Skin epidermis (tissue), 12 donors: ENCODE data around the gene DGCR6.
"Not testable (repeated sequence)": the region's sequence is repeated elsewhere in the genome, so short reads cannot be mapped to it uniquely, and the experiment has no call there.

Source experiments
- H3K27ac ChIP-seq, 21 experiments: fragments of 200-600 bp; sonication (generic) in 11 of 21; one replicate each; pipeline ENCODE4 v1.5.0; 2020; ENCODE audit warnings: mild to moderate bottlenecking in 3 of 21, inconsistent platforms in 2 of 21, moderate library complexity in 2 of 21
- H3K4me3 ChIP-seq, 7 experiments: fragments of 200-600 bp; sonication (generic) in 2 of 7; one replicate each; pipeline ENCODE4 v1.5.0; 2020; ENCODE audit warnings: inconsistent platforms in 2 of 7, mild to moderate bottlenecking in 2 of 7, moderate library complexity in 1 of 7

The DGCR6 gene

DNA sequence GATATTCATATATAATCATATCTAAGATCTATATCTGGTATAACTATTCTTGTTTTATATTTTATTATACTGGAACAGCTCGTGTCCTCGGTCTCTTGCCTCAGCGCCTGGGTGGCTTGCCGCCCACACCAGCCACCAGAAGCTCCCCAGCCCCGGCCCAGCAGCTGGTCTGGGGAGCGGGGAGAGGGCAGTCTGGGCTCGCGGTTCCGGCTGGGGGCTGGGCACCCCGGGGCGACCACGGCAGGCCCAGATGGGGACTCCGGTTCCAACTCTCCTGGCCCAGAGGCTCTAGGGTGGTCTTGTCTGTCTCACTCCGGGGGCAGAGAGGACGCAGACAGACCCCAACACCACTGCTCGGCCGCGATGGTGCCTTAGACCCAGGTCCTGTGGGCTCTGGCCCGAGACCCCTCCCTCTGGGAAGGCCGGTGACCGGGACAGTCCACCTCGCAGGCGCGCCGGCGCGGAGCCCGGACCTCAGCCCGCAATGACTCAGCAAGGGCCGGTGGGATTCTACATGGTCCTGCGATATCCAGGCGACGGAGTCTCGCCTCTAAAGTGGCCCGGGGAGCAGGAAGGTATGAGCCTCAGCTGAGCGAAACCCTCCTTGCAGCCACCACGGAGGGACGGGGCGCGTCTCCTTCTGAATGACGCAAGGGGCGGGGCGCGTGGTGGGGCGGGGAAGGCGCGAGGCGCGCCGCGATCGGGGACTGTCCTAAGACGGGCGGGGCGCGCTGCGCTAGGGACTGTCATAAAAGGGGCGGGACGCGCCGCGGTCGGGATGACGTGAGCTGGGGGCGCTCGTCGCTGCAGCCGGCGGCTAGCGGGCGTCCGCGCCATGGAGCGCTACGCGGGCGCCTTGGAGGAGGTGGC lies at the start of gene DGCR6:
Gene DGCR6, plus strand, starts transcription at position 781 of the 870 bp plus-strand sequence. Its CDS starts 55 bp downstream, at position 836.
- Histone ChIP-seq H3K27ac (no peak within 1 kb of the TSS), H3K4me3 (no peak within 1 kb of the TSS)

DNA sequence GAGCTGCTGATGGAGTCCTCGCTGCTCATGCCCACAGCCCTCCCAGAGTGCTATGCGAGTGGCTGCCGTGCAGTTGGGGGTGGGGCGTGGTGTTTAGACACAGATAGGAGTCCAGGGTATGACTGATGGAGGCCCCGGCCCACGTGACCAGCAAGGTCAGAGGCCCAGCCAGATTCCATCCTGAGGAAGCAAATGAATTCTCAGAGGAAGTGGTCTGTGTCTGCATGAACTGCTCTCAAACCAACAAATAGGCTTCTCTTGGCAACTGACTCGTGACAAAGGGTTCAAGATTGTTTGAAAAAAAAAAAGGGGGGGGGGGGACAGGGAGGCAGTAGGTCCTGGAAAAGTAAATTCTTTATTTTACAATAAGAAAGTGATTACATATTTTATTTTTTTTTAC lies 46.8 kb upstream of the DGCR6 start:
- not testable (repeated sequence) for H3K27ac ChIP-seq, H3K4me3 ChIP-seq

DNA sequence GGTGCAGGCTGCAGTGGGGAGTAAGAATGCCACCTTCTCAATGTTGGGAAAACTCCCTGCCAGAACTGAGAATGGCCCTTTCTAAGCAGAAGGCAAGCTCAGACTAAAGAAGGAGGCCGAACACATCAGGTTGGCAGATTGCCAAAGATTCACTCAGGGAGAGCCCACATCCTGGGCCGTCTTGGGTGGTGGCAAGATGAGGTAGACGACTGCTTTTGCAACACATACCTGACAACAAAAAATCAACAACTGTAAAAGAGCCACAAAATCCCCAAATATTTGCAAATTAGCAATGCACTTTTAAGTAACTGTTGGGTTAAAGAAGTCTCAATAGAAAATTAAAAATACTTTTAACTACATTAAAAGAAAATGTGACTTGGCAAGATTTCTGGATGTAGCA lies 24.9 kb upstream of the DGCR6 start:
- H3K27ac ChIP-seq, H3K4me3 ChIP-seq: not testable (repeated sequence)

DNA sequence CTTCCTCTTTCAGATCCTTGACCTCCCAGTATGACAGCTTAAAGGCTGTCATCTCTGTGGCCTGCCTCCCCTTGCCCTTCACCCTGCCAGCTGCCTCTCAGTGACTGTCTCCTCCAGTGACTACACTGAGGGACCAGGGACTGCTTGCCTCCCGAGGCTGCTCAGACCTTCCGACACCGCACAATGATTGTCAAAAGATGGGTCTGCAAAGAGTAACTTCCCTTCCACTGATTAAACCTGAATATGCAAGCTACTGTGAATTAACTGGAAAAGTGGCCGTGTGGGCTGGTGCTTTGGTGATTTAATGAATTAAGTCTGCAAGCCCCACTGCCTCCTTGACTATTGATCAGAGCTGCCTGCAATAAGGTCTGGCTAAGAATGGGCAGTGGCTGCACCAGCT lies 21.7 kb upstream of the DGCR6 start:
- not testable (repeated sequence) for H3K4me3 ChIP-seq

DNA sequence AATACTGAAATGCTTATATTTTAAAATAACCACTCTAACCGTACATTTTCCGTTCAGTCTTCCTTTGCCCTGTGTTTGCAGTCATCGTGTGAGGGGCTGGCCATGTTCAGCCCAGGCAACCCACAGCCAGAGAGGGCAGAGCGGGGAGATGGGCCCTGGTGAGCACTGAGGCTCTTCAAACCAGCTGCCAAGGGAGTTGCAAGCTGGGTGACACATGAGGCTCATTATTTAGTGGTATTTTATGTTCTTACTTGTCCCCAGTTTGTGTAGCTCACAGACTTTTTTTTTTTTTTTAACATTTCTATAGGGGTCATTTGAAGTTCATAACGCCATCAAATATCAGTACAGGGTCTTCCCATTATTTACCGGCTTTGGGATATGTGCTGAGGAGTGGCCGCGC lies 18.0 kb upstream of the DGCR6 start:
- no peak overlapping the region for H3K27ac ChIP-seq
- H3K4me3 ChIP-seq, result no peak overlapping the region

More for the DNA sequence above, 21.7 kb upstream of the DGCR6 start:
- H3K27ac ChIP-seq, result not testable (repeated sequence)

DNA sequence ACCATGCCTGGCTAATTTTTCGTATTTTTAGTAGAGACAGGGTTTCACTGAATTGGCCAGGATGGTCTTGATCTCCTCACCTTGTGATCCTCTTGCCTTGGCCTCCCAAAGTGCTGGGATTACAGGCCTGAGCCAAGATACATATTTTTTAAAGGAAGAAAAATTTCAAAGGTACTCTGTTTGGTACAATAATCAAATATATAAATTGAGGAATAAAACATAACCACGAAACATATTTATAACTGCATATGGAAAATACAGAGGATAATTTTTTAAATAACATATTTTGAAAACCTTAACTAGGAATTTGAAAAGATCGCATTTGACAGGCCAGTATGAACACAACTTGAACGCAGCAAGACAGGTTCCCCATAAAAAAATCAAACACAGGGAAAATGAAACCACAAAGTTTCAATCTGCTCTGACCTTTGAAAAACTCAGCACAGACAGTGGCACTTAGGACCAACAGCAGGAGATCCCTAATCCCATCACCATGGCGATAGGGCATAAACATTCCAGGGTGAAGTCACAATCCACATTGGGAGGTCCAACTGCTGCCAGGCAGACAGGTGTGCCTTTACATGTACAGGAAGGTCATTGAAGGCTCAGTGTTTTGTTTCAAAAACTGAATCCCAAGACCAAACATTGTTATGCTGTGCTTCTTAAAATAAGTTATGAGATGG lies 15.5 kb upstream of the DGCR6 start:
- not testable (repeated sequence) for H3K27ac ChIP-seq, H3K4me3 ChIP-seq

DNA sequence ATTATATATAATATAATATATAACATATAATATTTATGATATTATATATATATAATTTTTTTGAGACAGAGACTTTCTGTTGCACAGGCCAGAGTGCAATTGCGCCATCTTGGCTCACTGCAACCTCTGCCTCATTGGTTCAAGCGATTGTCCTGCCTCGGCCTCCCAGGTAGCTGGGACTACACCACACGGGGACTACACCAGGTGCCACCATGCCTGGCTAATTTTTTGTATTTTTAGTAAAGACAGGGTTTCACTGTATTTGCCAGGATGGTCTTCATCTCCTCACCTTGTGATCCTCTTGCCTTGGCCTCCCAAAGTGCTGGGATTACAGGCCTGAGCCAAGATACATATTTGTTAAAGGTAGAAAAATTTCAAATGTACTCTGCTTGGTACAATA lies 12.3 kb upstream of the DGCR6 start:
- not testable (repeated sequence) for H3K27ac ChIP-seq, H3K4me3 ChIP-seq

DNA sequence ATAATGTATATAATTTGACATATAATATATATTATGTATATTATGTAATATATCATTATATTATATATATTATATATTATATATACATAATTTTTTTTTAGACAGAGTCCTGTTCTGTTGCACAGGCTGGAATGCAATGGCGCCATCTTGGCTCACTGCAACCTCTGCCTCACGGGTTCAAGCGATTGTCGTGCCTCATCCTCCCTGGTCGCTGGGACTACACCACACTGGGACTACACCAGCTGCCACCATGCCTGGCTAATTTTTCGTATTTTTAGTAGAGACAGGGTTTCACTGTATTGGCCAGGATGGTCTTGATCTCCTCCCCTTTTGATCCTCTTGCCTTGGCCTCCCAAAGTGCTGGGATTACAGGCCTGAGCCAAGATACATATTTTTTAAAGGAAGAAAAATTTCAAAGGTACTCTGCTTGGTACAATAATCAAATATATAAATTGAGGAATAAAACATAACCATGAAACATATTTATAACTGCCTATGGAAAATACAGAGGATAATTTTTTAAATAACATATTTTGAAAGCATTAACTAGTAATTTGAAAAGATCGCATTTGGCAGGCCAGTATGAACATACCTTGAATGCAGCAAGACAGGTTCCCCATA lies 10.0 kb upstream of the DGCR6 start:
- H3K4me3 ChIP-seq, H3K27ac ChIP-seq: not testable (repeated sequence)

DNA sequence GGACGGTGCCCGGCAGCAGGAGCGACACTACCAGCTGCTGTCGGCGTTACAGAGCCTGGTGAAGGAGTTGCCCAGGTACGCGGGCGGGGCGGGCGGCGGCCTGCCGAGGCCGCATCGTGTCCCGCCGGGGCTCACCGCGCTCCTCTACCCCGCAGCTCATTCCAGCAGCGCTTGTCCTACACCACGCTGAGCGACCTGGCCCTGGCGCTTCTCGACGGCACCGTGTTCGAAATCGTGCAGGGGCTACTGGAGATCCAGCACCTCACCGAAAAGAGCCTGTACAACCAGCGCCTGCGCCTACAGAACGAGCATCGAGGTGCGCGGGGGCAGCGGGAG lies 258 bp downstream of the DGCR6 start:
- not testable (repeated sequence) for H3K4me3 ChIP-seq, H3K27ac ChIP-seq

DNA sequence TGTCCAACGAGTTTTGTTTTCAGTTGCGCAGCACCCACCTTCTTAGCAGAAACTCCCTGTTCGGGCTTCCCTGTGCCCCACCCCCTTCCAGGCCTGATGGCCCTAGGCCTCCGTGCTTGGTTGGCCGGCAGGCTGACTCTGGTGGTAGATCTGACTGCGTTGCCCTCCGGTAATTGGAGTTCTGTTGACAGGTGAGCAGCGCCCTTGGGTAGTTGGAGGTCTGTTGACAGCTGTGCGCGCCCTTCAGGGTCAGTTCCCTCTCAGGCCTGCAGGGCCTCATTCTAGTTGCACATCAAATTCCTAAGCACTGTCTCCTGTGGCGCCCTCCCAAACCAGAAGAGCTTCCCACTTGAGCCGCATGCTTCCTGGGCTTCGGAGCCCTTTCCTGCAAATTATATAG lies 776 bp downstream of the DGCR6 start:
- Histone ChIP-seq H3K4me3 (no peak overlapping the region), H3K27ac (no peak overlapping the region)

DNA sequence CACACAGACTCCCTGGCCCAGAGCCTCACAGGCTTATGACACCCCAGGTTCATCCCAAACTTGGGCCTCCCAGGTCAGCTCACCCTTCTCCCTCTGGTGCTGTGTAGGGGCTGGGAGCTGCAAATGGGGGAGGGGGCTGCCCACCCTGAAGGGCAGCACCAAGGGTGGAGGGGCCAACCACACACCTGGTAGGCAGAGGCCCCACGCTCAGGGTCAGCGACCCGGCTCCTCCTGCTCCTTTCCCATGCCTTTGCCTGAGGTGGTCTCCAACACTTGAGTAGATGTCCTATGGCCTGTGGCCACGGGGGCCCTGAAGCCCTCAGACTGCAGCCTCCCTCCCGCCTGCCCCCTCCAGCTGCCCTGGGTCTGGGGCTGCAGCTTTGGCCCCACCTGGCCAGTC lies 3.4 kb downstream of the DGCR6 start:
- Histone ChIP-seq H3K27ac (no peak overlapping the region), H3K4me3 (no peak overlapping the region)

DNA sequence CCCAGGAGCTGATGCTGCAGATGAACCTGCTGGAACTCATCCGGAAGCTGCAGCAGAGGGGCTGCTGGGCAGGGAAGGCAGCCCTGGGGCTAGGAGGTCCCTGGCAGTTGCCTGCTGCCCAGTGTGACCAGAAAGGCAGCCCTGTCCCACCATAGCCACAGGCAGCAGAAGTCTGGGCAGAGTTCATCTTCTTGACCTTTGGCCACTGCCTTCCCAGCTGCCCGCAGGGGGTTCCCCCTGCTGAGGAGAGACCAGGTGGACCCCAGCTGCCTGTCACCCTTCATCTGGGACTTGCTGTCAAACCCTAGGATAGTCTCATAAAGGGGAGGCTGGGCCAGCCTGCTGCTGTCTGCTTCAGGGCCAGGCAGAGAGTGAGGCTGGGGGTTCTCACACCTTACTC lies 5.4 kb downstream of the DGCR6 start:
- not testable (repeated sequence) for H3K27ac ChIP-seq, H3K4me3 ChIP-seq

DNA sequence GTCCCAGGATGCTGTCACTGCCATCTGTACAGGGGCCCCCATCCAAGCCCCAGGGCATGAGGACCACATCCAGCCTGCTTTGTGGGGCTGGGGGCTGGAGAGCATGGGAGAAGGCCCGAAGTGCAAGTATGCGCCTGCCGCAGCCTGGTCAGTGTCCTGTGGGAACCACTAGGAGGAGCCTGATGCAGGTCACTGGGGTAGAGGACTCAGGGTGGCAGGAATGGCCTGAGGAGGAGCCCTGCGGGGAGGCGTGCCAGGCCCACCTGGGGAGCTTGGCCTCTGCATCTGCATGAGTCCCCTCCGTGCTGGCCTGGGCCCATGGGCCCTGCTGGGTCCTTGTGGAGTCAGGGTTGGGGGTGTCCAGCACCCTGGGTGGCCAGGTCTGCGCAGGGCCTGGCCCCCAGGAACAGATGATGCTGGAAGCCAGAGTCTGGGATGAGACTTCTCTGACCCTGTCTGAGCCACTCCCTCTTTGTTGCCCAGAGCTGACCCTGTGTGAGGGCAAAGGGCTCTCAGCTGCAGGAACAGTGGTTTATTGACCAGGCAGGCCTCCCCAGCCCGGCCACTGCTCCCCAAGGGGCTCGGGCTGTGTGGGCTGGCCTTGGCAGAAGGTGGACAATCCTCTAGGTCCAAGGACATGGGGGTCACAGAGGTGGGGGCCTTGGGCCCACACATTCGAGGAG lies 6.3 kb downstream of the DGCR6 start:
- not testable (repeated sequence) for H3K27ac ChIP-seq, H3K4me3 ChIP-seq

DNA sequence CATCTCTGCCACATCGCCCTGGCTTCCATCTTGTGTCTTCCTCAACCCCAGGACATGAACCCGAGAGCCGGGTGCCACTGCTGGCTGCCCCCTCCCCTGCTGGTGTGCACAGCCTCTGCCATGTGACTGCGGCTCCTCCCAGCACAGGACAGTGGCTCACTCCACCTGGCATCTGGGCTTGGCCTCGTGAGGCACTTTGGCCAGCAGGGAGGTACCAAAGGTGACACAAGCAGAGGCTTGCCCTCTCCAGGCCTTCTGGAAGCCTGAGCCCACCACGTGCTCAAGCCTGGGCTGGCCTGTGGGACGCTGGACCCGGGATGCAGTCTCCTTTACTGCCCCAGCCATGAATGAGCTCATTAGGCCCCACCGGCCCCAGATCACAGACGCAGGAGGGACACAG lies 8.4 kb downstream of the DGCR6 start:
- H3K27ac ChIP-seq, H3K4me3 ChIP-seq: not testable (repeated sequence)

DNA sequence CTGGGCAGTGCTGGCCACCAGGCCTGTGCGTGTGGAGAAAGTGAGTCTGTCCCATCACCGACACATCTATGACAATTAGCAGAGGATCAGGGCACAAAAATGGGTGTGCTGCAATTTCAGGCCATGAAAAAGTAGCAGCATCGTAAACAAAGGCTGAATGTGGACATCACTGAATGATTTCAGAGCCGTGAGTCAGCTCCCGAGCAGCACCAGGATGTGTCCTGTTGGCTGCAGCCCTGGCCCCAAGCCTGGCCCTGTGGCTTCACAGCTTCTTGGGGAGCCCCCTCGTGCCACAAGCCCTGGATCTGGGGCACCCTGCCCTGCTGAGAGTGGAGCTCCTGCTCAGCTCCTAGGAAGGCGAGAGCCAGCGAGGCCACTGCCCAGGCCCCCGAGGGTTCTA lies 9.4 kb downstream of the DGCR6 start:
- not testable (repeated sequence) for H3K27ac ChIP-seq

DNA sequence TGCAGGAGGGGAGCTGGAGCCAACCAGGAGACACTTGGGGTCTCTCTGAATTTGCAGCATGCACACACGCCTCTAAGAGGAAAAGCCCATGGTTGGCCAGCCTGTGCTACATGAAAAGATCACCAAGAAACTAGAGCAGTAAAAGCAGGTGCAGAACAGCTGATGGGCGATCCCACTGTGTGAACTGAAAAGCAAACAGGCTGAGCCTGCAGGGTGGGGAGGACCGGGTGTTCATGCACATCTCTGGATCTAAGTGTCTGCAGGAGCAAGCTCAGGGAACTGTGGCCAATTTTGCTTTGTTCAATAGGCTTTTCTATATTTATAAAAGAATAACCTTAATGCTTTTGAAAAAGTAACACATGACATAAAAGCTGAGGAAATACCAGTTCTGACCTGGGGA lies 11.7 kb downstream of the DGCR6 start:
- H3K4me3 ChIP-seq, H3K27ac ChIP-seq: not testable (repeated sequence)

More for the DNA sequence above, 9.4 kb downstream of the DGCR6 start:
- not testable (repeated sequence) for H3K4me3 ChIP-seq

DNA sequence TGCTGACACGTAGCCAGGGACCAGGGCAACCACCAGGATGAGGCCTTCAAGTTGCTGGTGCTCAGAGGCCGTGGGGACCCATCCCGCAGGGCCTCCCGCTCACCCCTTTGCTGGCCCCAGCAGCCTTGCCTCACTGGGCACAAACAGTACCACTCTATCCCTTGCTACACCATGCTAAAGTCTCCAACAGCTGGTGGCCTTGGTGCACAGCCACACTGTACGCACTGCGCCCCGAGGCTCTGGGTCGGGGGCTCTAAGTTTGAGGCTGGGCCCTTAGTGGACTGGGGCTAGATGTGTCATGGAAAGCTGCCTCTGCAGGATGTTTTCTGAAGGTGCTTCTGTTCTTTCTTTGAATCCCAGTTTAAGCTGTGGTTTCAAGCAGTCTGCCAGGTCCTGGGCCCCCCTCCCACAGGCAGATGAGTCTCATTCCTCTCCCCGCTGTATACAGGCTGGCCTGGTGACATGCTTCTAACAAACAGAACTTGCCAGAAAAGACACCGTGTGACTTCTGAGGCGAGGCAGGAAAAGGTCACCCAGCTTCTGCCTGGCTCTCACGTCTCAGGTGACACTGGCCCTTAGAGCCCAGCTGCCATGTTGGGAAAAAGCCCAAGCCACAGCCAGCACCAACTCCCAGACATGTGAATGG lies 14.3 kb downstream of the DGCR6 start:
- H3K27ac ChIP-seq, H3K4me3 ChIP-seq: not testable (repeated sequence)

DNA sequence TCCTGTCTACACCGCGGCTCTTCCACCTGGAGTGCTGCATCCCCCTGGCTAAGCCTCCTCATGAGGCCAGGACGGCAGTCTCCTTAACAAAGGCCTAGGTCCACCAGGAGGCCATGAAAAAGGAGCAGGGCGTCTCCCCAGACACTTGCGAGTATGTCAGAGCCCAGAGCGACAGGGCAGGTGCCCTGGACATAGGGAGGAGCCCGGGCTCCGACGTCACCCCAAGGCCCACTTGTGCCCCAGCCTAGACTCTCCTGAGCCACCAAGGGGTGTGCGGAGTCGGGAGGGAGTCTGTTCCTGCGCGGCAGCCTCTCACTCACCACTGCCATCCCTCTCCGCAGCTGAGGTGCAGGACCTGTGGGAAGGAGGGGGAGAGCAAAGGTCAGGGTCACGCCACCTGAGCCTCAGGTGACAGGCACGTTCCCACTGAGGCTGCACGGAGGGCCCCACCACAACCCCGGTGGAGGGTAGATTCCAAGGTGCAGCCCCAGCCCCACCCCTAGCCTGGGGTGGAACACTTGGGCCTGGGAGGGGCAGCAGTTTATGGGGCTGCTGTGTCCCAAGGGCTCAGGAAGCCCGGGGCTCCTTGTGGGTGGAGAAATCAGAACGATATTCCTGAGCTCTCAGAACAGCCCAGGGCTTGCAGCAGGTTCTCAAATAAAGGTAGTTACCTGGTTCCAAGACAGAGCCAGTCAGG lies 19.4 kb downstream of the DGCR6 start:
- no peak overlapping the region for H3K4me3 ChIP-seq
- no peak overlapping the region for H3K27ac ChIP-seq

DNA sequence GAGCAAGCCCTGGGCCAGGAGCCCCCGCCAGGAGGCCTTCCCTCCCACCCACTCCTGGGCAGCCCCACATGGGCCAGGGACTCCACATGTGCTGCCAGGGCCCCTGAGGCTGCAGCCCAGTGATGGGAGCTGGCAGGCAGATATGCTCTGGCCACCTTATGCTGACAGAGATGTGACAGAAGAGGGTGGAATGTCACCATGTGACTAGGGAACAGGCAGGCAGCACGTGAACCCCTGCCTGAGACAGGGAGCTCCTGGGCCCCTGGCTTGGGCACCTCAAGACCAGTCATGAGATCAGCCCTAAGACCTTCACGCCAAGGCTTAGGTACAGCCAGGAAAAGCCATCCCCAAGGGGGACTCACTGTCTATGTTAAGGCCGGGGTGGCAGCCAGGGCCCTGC lies 20.9 kb downstream of the DGCR6 start:
- Histone ChIP-seq H3K27ac (no peak overlapping the region), H3K4me3 (no peak overlapping the region)
